Fibroblast of pulmonary artery (primary cell): ENCODE measurements around the gene TRERF1.

ENCODE experiments used
- DNase-seq: peaks from one replicate; pipeline ENCODE4 v3.0.0-alpha.2; 2010; ENCODE audit warnings: low read depth
- H3K4me3 ChIP-seq: replicated peaks from 2 replicates; pipeline ENCODE4 v1.5.1; 2011; ENCODE audit warnings: low read depth, mild to moderate bottlenecking, control low read depth, low read length, moderate library complexity
- TF ChIP-seq, protein P1 (sequence below): IDR thresholded peaks from 2 replicates; pipeline ENCODE4 v1.5.1; 2011; ENCODE audit warnings: mild to moderate bottlenecking, control low read depth, low read length, inconsistent platforms; ENCODE audit errors: missing control alignments

TRERF1 gene

DNA sequence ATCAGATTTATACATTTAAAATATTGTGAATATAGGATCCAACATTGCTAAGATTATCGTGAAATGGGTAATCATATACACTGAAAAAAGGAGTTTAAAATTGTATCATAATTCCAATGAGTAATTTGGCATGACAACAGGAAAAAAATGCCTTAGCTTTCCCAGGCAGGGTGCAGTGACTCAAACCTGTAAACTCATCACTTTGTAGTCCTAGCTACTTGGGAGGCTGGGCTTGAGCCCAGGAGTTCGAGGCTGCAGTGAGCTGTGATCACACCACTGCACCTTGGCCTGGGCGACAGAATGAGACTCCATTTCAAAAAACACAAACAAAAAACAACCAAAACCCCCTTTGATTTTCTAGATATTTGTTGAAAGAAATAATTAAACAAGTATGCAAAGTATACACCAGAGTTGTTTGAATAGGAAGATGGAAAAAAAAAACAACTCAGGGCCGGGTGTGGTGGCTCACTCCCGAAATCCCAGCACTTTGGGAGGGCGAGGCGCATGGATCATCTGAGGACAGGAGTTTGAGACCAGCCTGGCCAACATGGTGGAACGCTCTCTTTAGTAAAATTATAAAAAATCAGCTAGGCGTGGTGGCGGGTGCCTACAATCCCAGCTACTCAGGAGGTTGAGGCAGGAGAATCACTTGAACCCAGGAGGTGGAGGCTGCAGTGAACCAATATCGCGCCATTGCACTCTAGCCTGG lies 98.7 kb downstream of the TRERF1 start:
- H3K4me3 ChIP-seq, result no peak overlapping the region
- TF ChIP-seq, protein P1, sequence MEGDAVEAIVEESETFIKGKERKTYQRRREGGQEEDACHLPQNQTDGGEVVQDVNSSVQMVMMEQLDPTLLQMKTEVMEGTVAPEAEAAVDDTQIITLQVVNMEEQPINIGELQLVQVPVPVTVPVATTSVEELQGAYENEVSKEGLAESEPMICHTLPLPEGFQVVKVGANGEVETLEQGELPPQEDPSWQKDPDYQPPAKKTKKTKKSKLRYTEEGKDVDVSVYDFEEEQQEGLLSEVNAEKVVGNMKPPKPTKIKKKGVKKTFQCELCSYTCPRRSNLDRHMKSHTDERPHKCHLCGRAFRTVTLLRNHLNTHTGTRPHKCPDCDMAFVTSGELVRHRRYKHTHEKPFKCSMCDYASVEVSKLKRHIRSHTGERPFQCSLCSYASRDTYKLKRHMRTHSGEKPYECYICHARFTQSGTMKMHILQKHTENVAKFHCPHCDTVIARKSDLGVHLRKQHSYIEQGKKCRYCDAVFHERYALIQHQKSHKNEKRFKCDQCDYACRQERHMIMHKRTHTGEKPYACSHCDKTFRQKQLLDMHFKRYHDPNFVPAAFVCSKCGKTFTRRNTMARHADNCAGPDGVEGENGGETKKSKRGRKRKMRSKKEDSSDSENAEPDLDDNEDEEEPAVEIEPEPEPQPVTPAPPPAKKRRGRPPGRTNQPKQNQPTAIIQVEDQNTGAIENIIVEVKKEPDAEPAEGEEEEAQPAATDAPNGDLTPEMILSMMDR, result no peak

DNA sequence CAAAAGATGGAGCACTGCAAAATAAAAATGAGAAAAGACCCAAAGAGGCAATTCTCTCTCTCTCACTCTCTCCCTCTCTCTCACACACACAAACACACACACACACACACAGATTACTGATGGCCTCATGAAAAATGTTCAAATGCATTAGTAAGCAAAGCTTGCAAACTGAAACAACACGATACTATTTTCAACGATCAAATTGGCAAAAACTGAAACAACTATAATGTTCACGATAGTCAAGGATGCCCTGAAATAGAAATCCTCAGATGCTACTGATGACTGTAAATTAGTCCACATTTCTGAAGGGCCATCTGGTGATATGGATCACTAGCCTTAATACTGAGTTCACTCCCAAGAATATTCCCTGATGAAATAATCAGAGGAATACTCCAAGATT lies 100.8 kb downstream of the TRERF1 start:
- no peak for DNase-seq
- no peak overlapping the region for H3K4me3 ChIP-seq
- TF ChIP-seq, protein P1, result no peak

More for the DNA sequence above, 98.7 kb downstream of the TRERF1 start:
- peak; percentile 62 for DNase-seq

DNA sequence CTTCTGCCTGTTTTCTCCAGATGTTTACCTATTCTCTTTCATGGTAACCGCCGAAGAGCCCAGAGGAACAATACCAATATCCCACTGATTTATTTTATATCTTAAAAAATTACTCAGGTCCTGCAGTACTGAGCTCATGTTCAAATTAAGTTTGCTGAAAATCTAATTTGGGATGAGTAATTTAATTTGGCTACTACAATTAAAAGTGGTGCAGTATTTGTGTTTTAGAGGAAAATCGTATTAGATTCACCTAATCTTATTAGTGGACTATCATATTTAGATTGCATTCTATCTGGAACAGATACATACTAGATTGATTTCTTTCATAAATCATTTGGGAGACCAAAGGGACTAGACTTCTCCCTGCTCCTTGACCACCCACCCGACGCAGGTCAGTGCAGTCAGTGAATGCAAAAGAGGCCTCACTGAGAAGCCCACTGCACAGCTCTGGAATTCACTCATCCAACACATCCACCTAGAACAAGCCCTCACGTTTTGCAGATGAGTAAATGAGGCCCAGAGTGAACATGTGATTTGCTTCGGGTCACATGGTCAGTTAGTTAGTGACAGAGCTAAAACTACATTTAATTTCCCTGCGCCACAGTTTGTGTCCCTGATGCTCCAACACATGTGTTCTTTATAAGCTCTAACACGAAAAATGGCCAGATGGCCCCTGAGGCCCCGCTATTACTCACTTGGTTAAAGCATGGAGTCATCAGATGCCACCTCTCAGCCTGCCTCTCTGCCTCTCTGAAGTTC lies 101.8 kb downstream of the TRERF1 start:
- TF ChIP-seq, protein P1, result no peak
- H3K4me3 ChIP-seq, result no peak overlapping the region
- no peak for DNase-seq

DNA sequence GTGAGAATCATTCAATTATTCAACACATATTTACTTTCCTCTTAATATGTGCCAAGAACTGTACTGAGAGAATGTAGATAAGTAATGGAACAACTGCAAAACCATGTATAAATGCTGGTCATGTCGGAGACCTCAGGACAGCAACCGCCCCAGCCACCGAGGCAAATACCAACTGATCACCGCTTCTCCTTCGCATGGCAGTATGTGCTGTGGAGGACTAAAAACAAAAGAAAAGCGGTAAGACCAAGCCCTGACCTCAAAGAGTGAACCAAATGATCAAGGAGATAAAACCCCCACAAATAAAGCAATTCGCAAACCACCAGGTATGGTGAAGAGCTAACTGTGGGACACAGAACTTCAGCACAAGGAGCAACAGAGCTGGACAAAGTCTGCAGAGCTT lies 104.3 kb downstream of the TRERF1 start:
- TF ChIP-seq, protein P1, result no peak
- no peak for DNase-seq
- H3K4me3 ChIP-seq, result no peak overlapping the region

DNA sequence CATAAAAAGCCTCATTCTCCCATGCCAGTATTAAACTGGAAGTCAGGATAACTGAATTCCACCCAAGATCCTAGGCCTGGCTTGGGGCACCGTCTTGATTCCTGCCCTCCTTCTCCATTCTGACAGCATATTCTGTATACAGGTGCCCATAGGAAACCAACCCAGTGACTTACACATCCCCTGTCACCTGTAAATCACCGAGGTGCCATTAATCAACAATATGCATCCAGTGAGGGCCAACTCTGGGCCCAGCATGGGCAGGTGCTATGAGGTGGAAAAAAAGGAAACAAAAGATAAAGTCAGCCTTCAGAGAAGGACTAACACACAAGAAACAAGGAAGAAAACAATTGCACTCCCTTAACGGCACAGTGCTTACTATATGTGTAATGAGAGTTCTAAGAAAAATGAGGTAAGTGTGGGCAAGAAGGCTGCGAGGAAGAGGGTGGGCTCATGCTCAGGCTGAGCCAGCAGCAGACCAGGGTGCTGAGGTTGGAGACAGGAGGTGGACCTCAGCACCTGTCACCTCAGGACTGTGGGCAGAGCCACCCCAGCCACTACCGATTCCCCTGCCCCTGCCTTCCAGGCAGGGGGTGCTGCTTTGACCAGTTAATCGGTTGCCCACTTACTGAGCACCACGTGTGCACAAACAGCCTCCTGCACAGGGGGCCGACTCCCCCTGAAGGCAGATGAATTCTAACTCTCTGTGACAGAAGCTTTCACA lies 105.9 kb downstream of the TRERF1 start:
- TF ChIP-seq, protein P1, result no peak
- no peak for DNase-seq
- H3K4me3 ChIP-seq, result no peak overlapping the region

DNA sequence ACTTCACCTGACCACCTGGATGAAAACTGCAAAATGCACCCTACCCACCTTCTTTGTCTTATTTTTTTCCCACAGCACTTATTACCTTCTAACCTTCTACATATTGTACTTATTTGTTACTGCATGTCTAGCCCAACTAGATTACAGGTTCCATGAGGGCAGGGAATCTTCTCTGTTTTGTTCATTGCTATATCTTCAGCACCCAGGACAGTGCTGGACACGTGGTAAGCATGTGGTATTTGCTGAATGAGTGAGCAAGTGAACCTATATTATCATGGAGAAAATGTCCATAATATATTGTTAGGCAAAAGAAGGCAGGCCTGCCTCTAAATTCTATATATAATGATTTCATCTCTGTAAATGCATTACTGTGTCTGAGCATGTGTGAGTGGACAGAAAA lies 107.0 kb downstream of the TRERF1 start:
- H3K4me3 ChIP-seq, result no peak overlapping the region
- no peak for DNase-seq
- TF ChIP-seq, protein P1, result no peak
